GM18502 (cell line): ENCODE data around the gene CCR7.

Source experiments
- ATAC-seq: cut with Tn5 transposase; IDR thresholded peaks from one replicate; pipeline ENCODE4 v1.9.1; 2021; ENCODE audit warnings: mild to moderate bottlenecking; ENCODE audit not compliant: unreplicated experiment, poor library complexity

Gene CCR7, protein sequence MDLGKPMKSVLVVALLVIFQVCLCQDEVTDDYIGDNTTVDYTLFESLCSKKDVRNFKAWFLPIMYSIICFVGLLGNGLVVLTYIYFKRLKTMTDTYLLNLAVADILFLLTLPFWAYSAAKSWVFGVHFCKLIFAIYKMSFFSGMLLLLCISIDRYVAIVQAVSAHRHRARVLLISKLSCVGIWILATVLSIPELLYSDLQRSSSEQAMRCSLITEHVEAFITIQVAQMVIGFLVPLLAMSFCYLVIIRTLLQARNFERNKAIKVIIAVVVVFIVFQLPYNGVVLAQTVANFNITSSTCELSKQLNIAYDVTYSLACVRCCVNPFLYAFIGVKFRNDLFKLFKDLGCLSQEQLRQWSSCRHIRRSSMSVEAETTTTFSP

GRCh38 chr17:40564883-40565768, at the start of gene CCR7:
Gene CCR7, minus strand, starts transcription at chr17:40565472. Its CDS starts 63 bp downstream, at chr17:40565409.
- no peak for ATAC-seq

GRCh38 chr17:40614431-40615067, 49.3 kb upstream of the CCR7 start:
- ATAC-seq = no peak

DNA sequence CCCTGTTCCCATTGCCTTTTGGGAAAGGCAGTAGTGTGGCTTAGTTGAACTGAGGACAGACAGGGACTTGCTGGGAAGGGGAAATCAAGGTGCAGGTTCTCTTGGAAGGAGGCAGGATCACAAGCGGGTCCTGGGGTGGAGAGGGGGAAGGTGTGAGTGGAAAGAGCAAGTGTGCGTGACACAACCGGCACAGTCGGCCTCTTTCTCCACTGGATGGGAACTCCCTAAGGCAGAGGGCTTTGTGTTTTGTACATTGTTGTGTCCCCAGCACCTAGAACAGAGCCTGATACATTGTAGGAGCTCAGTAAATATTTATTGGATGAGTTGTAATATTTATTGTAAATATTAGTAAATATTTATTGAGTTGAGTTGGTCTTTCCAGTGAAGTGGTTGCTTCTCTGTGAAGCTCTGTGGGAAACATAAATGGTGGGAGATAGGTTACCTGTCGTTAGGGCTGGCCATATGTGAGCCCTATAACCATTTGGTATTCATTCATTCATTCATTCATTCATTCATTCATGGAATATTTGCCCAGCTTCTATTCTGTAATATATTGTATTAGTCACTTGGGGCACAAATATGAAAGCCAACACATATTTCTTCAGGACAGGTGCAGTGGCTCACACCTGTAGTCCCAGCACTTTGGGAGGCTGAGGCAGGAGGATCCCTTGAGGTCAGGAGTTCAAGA, 48.3 kb upstream of the CCR7 start:
- no peak for ATAC-seq

DNA sequence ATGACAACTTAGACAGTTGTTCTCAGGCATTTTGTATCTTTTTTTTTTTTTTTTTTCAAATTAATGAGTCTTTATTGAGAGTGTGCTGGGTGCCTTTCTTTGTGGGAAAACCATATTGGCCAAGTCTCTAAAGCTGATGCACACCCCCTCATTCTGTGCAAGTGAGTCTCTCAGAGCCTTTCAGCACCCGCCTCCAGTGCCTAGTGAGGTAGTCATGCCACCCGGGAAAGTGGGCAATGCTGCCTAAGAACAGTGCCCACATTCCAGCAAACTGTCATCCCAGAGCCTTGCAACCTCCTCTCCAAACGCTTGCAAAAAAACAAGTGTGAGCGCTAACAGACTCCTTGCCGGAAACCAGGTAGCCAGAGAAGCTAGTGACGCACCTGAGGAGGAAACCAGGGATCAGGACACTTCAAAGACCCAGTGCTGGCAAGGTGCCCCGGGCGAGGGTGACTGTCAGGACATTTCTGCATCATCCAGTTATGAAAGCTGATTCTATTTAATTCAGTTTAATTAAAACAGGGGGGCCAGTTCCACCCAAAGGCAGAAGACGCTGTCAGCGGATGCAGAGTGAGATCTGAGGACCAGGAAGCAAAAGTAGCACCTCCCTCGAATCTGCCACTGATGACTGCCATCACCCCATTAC, 47.5 kb upstream of the CCR7 start:
- no peak for ATAC-seq

- no peak for ATAC-seq
Observed at GRCh38 chr17:40611840-40612474, 46.7 kb upstream of the CCR7 start.

- no peak for ATAC-seq
Observed at GRCh38 chr17:40610359-40610758, 45.1 kb upstream of the CCR7 start.

GRCh38 chr17:40608061-40608581, 42.8 kb upstream of the CCR7 start:
- no peak for ATAC-seq

GRCh38 chr17:40607641-40608040, 42.4 kb upstream of the CCR7 start:
- no peak for ATAC-seq

GRCh38 chr17:40606548-40607353, 41.5 kb upstream of the CCR7 start:
- no peak for ATAC-seq

- no peak for ATAC-seq
Observed at GRCh38 chr17:40605306-40605705, 40.0 kb upstream of the CCR7 start.

DNA sequence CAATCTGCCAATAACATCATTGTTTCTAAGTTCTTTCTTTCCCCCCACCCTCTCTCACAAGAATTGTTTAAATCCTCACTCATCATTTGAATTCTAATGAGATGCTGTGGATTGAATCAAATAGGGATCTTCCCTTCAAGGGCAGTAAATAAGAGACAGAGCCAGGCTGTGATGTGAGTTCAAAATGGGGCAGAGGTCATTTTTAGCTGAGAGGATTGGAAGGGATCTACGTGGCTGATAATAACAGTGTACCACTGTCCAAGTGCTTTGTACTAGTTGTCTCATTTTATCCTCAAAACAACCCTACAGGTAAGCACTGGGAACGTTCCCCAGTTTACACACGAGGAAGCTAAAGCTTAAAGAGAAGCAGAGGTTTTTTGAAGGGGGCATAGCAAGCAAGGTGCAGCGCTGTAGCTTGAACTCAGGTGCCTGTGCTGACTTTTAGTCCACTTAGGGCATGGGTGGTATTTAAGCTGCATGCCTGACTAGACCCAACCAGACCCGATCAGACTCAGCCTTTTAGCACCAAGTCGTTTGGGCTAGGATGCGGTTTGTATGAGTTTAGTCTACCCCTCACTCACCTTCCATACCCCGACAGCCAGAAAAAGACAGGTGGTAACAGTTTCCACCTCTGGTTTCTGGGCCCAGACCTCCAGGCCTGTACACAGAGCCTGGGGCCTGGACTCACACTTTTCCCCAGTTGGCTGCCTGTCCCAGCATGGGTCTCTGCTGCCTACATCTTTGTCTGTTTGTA, 39.2 kb upstream of the CCR7 start:
- ATAC-seq = no peak

DNA sequence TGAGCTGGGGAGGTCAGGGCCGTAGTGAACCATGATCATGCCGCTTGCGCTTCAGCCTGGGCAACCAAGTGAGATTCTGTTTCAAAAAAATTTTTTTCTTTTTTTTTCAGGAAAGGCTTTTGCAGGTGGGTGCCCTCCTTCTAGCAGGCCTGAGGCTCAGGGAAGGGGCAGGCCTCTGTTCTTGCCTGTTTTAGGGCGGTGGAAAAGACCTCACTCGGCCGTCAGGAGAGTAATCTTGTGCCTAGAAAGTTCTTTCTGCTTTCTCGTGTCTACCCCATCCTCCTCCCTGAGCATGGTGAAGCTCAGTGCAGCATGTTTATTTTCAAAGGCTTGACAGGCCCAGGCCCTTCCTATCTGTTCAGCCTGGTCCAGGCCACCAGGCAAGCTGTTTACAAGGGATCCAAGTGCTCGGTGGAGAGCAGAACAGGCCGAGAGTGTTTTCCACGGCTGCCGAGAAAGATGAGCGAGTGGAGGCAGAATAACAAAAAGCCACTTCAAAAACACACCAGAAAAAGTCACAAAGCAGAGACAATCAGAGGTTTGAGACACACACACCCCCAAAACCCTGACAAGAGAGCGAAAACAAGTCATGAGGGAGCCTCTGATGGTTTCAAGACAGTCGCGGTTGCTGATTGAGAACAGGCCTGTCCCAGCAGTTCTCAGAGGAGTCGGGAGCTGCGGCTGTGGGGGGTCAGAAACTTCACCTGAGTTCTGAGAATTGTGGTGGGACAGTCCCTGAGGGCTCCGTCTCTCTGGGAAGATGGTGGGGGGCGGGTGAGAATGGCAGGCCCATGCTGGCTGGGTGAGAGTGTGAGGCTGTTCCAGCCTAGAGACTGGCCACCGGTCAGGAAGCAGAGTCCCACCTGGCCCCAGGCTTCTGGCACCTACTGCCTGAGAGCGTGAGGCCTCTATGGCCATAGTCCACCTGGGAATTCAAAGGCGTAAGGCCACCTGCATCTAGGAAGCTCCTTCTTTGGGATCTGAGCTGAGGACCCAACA, 37.5 kb upstream of the CCR7 start:
- no peak for ATAC-seq

DNA sequence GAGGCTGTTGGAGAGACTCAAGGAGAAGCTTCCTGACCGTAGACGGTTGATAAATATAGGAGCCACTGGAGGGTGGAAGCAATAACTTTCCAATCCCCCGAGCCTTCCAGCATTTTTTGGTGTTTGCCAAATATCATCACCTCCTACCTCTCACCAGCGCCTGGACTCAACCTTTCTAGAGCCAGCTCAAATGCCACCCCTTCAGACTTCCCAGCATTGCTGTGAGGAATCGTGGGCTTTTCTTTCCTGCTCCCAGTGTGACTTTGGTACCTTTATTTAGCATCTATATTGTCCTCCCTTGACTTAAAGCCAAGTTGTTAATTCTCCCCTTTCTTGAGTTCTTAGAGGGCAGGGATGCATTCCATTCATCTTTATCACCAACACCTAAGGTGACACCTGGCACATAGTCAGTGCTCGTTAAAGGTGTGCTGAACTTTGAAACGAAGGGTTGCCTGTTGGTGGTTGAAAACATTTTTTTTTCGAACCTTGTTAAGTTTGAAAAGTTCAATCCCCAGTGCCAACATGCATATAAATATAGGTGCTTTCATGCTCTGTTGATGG, 35.3 kb upstream of the CCR7 start:
- ATAC-seq = no peak

- ATAC-seq = no peak
Observed at GRCh38 chr17:40599468-40599763, 34.1 kb upstream of the CCR7 start.

- ATAC-seq = peak; percentile 68
Observed at GRCh38 chr17:40598619-40599467, 33.6 kb upstream of the CCR7 start.

DNA sequence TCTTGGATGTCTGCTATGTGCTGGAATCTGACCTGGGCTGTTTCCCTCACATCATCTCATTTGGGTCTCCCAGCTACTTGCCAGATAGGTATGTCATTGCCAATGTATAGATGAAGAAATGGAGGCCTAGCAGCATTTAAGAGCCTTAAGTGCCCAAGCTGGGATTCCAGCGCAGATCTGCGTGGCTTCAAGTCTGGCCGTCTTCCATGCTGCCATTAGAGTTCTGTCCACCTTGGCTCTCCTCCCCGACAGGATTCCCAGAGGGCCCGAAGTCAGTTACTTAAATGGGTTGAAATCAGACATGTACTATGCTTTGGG, 33.0 kb upstream of the CCR7 start:
- no peak for ATAC-seq
